SKM-1 (cell line): ENCODE results near the gene NMUR1.
"Not testable (repeated sequence)": the region's sequence is repeated elsewhere in the genome, so short reads cannot be mapped to it uniquely, and the experiment has no call there.

Experiments
- DNase-seq: peaks from one replicate; lab custom pipeline; 2025; ENCODE audit not compliant: unreplicated experiment; lab: John Stamatoyannopoulos, UW

NMUR1 gene

GRCh38 chr2:231530099-231531011, at the start of gene NMUR1:
NMUR1 (minus strand) TSS chr2:231530445; CDS start chr2:231530361, 84 bp downstream.
- DNase-seq = no peak

DNA sequence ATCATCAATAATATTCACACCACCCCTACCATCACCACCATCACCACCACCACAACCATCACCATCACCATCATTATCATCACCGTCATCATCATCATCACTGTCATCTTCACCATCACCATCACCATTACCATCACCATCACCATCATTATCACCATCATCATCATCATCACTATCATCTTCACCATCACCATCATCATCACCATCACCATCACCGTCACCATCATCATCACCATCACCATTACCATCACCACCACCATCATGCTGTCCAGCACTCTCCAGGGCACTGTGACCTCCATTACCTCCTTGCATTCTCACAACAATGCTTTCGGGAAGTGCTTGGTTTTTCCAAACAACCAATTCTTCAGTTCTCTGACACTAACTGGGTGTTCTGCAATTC, 49.3 kb upstream of the NMUR1 start:
- no peak for DNase-seq

DNA sequence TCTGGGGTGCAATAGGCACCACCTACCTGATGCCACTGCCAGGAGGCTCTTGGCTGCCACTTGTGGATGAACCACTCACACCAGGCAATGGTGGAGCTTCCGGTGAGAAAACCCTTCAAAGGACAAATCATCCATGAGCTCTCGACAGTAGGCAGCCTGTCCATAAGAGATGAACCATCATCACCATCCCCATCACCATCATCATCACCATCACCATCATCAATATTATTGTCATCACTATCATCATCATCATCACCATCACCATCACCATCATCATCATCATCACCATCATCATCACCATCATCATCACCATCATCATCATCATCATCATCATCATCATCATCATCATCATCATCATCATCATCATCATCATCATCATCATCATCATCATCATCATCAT, 48.4 kb upstream of the NMUR1 start:
- DNase-seq = not testable (repeated sequence)

- no peak for DNase-seq
These were observed 46.2 kb upstream of the NMUR1 start for GRCh38 chr2:231576465-231576864.

- DNase-seq = no peak
These were observed 45.5 kb upstream of the NMUR1 start for GRCh38 chr2:231575612-231576256.

DNA sequence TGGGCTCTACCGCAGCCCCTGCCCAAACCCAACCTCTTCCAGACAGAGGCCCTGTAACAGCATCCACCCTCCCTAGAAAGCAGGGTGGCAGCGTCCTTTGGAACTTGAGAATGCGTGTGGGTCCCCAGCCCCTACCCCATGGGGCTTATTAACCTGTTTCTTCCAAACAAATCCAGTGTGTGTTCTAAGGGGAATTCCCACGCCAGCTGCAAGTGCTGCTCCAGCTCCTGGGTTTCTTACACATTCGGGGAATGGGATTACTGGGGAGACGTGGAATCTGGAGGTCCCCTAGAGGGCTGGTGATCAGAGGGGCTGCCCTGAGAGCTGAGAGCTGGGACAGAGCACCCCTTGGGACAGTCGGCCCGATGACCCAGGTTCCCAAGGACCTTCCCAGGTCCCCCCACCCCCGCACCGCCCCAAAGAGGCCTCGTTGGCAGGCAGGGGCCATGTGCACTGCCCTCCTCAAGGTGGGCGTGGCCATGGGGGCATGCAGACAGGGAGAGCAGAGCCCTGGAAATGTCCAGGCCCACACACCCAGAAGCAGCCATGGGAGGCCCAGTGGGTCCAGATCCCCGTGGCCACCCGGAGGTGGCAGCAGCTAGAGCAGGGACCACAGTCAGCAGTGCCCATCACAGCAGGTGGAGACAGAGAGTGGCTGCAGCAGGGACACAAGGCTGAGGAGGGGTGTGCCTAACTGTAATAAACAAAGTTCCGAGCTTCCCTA, 43.6 kb upstream of the NMUR1 start:
- DNase-seq = no peak

- DNase-seq = no peak
These were observed 42.9 kb upstream of the NMUR1 start for GRCh38 chr2:231573096-231573495.

GRCh38 chr2:231571661-231572191, 41.5 kb upstream of the NMUR1 start:
- DNase-seq = no peak

GRCh38 chr2:231570915-231571314, 40.7 kb upstream of the NMUR1 start:
- DNase-seq = not testable (repeated sequence)

- DNase-seq = no peak
These were observed 38.7 kb upstream of the NMUR1 start for GRCh38 chr2:231568785-231569435.

- DNase-seq = no peak
These were observed 38.0 kb upstream of the NMUR1 start for GRCh38 chr2:231568098-231568784.

DNA sequence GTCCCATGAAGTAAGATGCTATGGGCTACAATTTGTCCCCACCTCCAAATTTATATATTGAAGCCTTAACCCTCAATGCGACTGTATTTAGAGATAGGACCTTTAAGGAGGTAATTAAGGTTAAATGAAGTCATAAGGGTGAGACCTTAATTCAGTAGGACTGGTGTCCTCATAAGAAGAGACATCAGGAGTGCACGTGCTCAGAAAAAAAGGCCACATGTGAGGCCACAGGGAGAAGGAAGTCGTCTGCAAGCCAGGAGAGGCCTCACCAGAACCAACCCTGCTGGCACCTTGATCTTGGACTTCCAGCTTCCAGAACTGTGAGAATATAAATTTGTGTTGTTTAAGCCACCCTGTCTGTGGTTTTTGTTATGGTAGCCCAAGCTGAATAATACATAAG, 36.9 kb upstream of the NMUR1 start:
- no peak for DNase-seq

DNA sequence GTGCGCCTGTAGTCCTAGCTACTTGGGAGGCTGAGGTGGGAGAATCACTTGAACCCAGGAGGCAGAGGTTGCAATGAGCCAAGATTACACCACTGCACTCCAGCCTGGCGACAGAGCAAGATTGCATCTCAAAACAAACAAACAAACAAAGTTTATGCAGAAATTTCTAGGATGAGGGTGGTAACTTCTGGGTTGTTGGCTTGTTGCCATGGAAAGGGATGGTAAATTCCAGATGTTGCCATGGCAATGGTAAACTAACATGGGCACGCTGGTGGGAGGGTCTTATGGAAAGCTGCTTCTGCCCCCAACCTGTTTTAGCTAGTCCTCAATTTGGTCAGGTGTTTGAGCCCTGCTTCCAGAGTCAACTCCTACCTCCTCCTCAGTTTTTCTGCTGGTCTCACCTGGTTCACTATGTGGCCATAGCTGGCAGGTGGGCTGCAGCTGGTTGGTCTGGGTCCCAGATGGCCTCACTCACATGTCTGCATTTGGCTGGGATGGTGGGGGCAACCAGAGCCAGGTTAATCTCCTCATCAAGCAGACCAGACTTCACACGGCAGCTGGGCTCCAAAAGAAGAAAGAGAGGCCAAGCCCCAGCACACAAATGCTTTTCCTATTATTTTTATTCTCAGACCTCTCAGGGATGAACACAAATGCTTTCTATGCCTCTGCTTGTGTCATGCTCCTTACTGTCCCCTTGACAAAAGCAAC, 35.8 kb upstream of the NMUR1 start:
- DNase-seq = no peak

DNA sequence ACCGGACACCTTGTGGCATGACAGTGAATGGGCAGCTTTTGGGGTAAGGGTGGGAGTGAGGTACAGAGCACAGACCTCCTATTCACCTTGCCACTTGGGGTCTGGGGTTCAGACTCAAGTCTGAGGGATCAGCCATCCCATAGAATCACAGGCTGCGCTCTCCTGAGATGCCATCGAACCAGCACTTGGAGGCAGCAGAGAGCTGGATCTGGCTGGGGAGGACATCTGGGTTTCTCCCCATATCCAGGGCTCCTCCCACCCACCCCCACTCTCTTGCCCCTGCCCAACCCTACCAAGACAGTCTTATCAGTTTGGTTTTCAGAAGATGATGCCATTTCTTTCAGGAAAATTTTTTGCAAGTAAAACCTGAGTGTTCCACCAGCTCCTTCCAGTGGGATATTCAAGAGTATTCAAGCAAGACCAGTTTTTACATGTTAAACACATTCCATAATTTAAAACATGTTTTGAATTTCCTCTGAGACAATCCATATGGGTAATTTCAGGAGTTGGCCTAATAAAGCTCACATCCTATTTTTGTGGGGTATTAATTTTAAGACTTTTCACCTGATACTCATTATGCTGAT, 33.2 kb upstream of the NMUR1 start:
- DNase-seq = no peak

- peak; percentile 62 for DNase-seq
These were observed 27.4 kb upstream of the NMUR1 start for GRCh38 chr2:231557571-231558217.

GRCh38 chr2:231556981-231557380, 26.7 kb upstream of the NMUR1 start:
- DNase-seq = no peak

GRCh38 chr2:231556496-231556895, 26.3 kb upstream of the NMUR1 start:
- DNase-seq = not testable (repeated sequence)

GRCh38 chr2:231554748-231555545, 24.7 kb upstream of the NMUR1 start:
- DNase-seq = no peak
